SJSA1 (cell line): ENCODE results near the gene CSNK1G1. TPM values are rescaled to one million over a fixed set of nuclear protein-coding genes. Genes with fewer than 3 reads are reported as not detected.
A peak's percentile ranks its signal among the peaks of the same experiment; 100 is the strongest.
"Not testable (repeated sequence)": the region's sequence is repeated elsewhere in the genome, so short reads cannot be mapped to it uniquely, and the experiment has no call there.

ENCODE experiments used
- DNase-seq, 2 experiments: peaks; one replicate each; pipeline ENCODE4 v3.0.0-alpha.2; 2015 to 2020; ENCODE audit warnings: low spot score in 2 of 2, low read depth in 1 of 2
- H3K27ac ChIP-seq: fragments of 250-450 bp; sonication (Bioruptor Pico); 2 replicates; pipeline ENCODE4 v1.5.1; 2020; ENCODE audit warnings: mild to moderate bottlenecking, moderate library complexity
- H3K27me3 ChIP-seq: fragments of 250-450 bp; sonication (Bioruptor Pico); replicated peaks from 2 replicates; pipeline ENCODE4 v1.5.1; 2020; ENCODE audit warnings: mild to moderate bottlenecking, moderate library complexity
- H3K36me3 ChIP-seq: fragments of 250-450 bp; sonication (Bioruptor Pico); 2 replicates; pipeline ENCODE4 v1.5.1; 2020; ENCODE audit warnings: mild to moderate bottlenecking
- H3K4me1 ChIP-seq: fragments of 250-450 bp; sonication (Bioruptor Pico); replicated peaks from 2 replicates; pipeline ENCODE4 v1.6.1; 2021; ENCODE audit warnings: mild to moderate bottlenecking
- H3K4me3 ChIP-seq: fragments of 250-450 bp; sonication (Bioruptor Pico); 2 replicates; pipeline ENCODE4 v1.5.1; 2020; ENCODE audit warnings: mild to moderate bottlenecking
- H3K9me3 ChIP-seq: fragments of 250-450 bp; sonication (Bioruptor Pico); replicated peaks from 2 replicates; pipeline ENCODE4 v1.5.1; 2020; ENCODE audit warnings: mild to moderate bottlenecking
- total RNA-seq: library from RNA; depleted of rRNA; stranded (reverse); fragments of >200 nt; shearing (Covaris generic); gene quantifications from 2 replicates; pipeline ENCODE4 v1.2.3, GENCODE V29; 2014

Gene CSNK1G1
- total RNA-seq, 1 experiment from 2014 or later: 14.2 TPM

DNA sequence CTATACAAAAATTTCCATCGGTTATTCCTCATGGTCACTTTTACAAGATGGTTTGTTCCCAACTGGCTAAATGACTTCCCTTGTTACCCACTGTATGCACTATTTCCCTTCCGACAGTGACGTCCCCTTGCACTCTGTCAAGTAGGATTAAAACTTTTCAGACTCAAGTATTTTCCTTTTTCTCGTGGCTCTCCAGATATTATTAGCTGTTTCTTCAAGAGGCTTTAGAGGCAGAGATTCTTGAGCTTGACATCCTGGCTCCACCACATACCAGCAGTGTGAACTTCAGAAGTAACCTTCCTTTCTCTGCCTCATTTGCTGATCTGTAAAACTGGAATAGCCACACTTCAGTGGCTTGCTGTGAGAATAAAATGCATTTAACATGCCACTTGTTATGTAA, 14.0 kb downstream of the CSNK1G1 start:
- H3K27me3 ChIP-seq: no peaks in the 10 kb centered on the region
- no peak for DNase-seq
- peaks cover 3% of the 10 kb centered on the region for H3K36me3 ChIP-seq
- peaks cover 17% of the 10 kb centered on the region for H3K4me1 ChIP-seq
- H3K4me3 ChIP-seq: no peak overlapping the region
- no peaks in the 10 kb centered on the region for H3K9me3 ChIP-seq
- H3K27ac ChIP-seq: no peak overlapping the region

DNA sequence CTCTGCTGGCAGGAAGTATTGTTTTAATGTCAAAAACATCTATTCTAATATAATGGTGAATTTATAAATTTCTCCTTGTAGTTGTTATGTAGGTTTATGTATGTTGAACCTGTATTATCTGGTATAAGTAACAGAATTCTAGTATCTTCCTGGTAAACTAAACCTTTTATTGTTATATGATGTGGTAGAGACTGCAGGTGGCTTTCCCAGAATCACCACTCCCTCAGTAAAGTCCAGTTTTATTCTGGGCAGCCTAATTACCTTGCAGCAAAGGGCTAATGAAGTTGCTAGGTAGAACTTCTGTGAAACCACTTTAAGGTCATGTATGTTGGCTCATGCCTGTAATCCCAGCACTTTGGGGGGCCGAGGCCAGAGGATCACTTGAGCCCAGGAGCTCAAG, 15.6 kb downstream of the CSNK1G1 start:
- H3K27me3 ChIP-seq: no peaks in the 10 kb centered on the region
- H3K9me3 ChIP-seq: no peaks in the 10 kb centered on the region
- H3K36me3 ChIP-seq: peaks cover 3% of the 10 kb centered on the region
- no peak for DNase-seq
- H3K27ac ChIP-seq: no peak overlapping the region
- H3K4me3 ChIP-seq: no peak overlapping the region
- H3K4me1 ChIP-seq: peaks cover 17% of the 10 kb centered on the region

DNA sequence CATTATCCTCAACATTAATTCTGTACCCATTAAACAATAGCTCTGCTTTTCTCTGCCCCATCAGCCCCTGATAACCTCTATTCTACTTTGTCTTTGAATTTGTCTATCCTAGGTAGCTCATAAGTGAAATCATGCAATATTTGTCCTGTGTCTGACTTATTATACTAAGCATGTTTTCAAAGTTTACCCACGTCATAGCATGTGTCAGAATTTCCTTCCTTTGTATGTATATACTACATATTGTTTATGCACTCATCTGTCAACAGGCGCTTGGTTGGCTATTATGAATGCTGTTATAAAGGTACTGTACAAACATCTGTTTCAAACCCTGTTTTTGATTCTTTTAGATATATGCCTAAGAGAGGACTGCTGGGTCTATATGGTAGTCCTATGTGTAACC, 18.2 kb downstream of the CSNK1G1 start:
- no peak for DNase-seq
- Histone ChIP-seq H3K9me3 (no peaks in the 10 kb centered on the region), H3K4me3 (no peak overlapping the region), H3K36me3 (peaks cover 3% of the 10 kb centered on the region), H3K4me1 (no peaks in the 10 kb centered on the region; the same call in 1 of the 2 replicates), H3K27ac (no peak overlapping the region), H3K27me3 (no peaks in the 10 kb centered on the region)

DNA sequence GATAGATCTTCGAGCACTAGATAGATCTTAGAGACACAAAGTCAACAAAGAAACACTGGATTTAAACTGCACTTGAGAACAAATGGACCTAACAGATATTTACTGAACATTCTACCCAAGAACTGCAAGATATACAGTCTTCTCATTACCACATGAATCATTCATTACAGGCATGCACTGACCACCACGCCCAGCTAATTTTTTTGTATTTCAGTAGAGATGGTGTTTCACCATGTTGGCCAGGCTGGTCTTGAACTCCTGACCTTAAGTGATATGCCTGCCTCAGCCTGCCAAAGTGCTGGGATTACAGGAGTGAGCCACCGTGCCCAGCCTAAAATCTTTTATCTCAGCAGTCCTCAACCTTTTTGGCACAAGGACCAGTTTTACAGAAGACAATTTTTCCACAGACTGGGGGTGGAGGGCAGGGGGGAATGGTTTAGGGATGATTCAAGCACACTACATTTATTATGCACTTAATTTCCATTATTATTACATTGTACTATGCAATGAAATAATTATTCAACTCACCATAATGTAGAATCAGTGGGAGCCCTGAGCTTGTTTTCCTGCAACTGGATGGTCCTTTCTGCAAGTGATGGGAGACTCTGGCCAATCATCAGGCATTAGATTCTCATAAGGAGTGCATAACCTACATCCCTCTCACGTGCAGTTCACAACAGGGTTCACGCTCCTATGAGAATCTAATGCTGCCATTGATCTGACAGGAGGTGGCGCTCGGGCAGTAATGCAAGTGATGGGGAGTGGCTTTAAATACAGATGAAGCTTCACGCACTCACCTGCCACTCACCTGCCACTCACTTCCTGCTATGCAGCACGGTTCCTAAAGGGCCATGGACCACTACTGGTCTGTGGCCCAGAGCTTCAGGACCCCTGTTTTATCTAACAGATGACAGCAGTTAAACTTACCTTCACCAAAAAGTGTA, 21.7 kb downstream of the CSNK1G1 start:
- Histone ChIP-seq H3K27ac (no peak overlapping the region), H3K9me3 (no peaks in the 10 kb centered on the region), H3K4me3 (no peak overlapping the region), H3K36me3 (no peaks in the 10 kb centered on the region; the same call in 1 of the 2 replicates), H3K4me1 (no peaks in the 10 kb centered on the region), H3K27me3 (no peaks in the 10 kb centered on the region)
- DNase-seq: no peak

DNA sequence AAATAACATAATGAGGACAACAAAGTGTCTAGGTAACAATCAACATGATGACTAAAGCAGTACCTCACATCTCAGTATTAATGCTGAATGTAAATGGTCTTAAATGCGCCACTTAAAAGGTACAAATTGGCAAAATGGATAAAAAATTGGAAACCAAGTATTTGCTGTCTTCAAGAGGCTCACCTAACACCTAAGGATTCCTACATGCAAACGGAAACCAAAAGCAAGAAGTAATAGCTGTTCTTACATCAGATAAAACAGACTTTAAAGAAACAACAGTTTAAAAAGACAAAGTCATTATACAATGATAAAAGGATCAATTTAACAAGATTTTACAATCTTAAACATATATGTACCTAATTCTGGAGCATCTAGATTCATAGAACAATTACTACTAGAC, 22.5 kb downstream of the CSNK1G1 start:
- DNase-seq: no peak
- H3K4me3 ChIP-seq: no peak overlapping the region
- H3K27ac ChIP-seq: no peak overlapping the region
- no peaks in the 10 kb centered on the region for H3K9me3 ChIP-seq
- no peaks in the 10 kb centered on the region for H3K4me1 ChIP-seq
- H3K36me3 ChIP-seq: no peaks in the 10 kb centered on the region; the same call in 1 of the 2 replicates
- no peaks in the 10 kb centered on the region for H3K27me3 ChIP-seq

DNA sequence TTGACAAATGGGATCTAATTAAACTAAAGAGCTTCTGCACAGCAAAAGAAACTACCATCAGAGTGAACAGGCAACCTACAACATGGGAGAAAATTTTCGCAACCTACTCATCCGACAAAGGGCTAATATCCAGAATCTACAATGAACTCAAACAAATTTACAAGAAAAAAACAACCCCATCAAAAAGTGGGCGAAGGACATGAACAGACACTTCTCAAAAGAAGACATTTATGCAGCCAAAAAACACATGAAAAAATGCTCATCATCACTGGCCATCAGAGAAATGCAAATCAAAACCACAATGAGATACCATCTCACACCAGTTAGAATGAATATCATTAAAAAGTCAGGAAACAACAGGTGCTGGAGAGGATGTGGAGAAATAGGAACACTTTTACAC, 24.3 kb downstream of the CSNK1G1 start:
- DNase-seq, H3K4me3 ChIP-seq, H3K27ac ChIP-seq, H3K4me1 ChIP-seq, H3K36me3 ChIP-seq, H3K9me3 ChIP-seq, H3K27me3 ChIP-seq: not testable (repeated sequence)

DNA sequence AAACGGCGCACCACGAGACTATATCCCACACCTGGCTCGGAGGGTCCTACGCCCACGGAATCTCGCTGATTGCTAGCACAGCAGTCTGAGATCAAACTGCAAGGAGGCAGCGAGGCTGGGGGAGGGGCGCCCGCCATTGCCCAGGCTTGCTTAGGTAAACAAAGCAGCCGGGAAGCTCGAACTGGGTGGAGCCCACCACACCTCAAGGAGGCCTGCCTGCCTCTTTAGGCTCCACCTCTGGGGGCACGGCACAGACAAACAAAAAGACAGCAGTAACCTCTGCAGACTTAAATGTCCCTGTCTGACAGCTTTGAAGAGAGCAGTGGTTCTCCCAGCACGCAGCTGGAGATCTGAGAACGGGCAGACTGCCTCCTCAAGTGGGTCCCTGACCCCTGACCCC, 29.0 kb downstream of the CSNK1G1 start:
- not testable (repeated sequence) for H3K9me3 ChIP-seq, H3K36me3 ChIP-seq, H3K4me3 ChIP-seq, H3K27ac ChIP-seq, DNase-seq, H3K27me3 ChIP-seq, H3K4me1 ChIP-seq

DNA sequence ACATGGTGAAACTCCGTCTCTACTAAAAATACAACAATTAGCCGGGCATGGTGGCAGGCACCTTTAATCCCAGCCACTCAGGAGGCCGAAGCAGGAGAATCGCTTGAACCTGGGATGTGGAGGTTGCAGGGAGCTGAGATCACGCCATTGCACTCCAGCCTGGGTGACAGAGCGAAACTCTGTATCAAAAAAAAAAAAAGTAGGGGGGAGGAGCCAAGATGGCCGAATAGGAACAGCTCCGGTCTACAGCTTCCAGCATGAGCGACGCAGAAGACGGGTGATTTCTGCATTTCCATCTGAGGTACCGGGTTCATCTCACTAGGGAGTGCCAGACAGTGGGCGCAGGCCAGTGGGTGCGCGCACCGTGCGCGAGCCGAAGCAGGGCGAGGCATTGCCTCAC, 29.5 kb downstream of the CSNK1G1 start:
- not testable (repeated sequence) for H3K4me1 ChIP-seq, H3K9me3 ChIP-seq, H3K36me3 ChIP-seq, H3K4me3 ChIP-seq, H3K27me3 ChIP-seq, DNase-seq, H3K27ac ChIP-seq

DNA sequence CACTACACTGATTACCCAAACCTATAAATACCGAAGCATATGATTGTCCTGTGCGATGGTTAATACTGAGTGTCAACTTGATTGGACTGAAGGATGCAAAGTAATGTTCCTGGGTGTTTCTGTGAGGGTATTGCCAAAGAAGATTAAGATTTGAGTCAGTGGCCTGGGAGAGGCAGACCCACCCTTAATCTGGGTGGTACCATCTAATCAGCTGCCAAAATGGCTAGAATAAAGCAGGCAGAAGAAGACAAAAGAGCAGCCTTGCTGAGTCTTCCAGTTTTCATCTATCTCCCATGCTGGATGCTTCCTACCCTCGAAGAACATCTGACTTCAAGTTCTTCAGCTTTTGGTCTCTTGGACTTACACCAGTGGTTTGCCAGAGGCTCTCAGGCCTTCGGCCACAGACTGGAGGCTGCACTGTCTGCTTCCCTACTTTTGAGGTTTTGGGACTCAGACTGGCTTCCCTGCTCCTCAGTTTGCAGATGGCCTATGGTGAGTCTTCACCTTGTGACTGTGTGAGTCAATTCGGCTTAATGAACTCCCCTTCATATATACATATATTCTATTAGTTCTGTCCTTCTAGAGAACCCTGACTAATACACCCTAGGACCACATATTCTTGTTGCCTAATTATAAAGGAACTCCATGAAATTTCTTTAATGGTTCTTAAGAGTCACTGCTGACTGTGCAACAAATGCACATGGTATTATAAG, 31.7 kb downstream of the CSNK1G1 start:
- no peak for DNase-seq
- no peaks in the 10 kb centered on the region for H3K4me1 ChIP-seq
- H3K27me3 ChIP-seq: no peaks in the 10 kb centered on the region
- H3K4me3 ChIP-seq: no peak overlapping the region
- no peaks in the 10 kb centered on the region for H3K9me3 ChIP-seq
- H3K27ac ChIP-seq: no peak overlapping the region
- no peaks in the 10 kb centered on the region for H3K36me3 ChIP-seq

DNA sequence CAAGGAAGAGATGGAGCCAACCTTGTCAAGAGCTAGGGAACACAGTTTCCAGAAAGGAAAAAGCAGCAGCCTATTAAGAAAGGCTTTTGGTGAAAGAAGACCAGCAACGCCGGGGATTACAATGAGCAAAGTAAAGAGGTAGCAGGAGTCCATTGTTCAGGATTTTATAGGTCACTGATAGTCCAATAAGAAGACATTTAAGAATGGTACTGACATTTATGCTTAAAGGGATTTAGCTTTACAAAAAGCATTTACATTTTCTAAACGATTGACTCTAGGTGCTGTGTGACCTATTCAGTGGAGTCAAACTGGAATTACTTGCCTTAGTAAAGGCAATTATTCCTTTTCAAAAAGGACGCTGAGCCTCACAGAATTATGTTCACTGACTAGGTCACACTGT, 40.8 kb downstream of the CSNK1G1 start:
- Histone ChIP-seq H3K36me3 (no peaks in the 10 kb centered on the region), H3K27ac (0 out of 2 replicates have a peak overlapping the region, but pooled peaks have one; percentile 0), H3K4me1 (no peaks in the 10 kb centered on the region), H3K4me3 (no peak overlapping the region), H3K9me3 (no peaks in the 10 kb centered on the region), H3K27me3 (no peaks in the 10 kb centered on the region)
- no peak for DNase-seq

DNA sequence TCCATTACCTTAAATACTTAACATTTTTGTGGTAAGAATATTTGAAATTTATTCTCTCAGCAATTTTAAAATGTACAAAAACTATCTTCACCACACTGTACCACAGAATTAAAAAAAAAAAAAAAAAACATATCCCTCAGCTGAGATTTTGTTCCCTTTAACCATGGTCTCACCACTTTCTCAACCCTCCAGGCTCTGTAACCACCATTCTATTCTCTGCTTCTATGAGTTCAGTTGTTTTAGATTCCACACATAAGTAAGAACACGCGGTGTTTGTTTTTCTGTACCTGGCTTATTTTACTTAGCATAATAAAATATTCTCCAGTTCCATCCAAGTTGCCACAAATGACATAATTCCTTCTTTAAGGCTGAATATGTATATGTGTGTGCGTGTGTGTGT, 41.5 kb downstream of the CSNK1G1 start:
- H3K9me3 ChIP-seq: no peaks in the 10 kb centered on the region
- no peak overlapping the region for H3K4me3 ChIP-seq
- no peaks in the 10 kb centered on the region for H3K4me1 ChIP-seq
- H3K36me3 ChIP-seq: no peaks in the 10 kb centered on the region
- H3K27ac ChIP-seq: no peak overlapping the region
- DNase-seq: peak in 1 of 2 experiments; percentile 21
- H3K27me3 ChIP-seq: no peaks in the 10 kb centered on the region

DNA sequence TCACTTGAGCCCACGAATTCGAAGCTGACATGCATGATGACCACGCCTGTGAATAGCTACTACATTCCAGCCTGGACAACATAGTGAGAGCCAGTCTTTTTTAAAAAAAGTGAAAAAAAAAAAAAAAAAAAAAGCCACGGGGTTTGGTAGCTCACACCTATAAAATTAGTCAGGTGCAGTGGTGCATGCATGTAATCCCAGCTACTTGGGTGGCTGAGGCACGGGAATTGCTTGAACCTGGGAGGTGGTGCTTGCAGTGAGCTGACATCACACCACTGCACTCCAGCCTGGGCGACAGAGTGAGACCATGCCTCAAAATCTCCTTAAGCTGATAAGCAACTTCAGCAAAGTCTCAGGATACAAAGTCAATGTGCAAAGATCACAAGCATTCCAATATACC, 44.4 kb downstream of the CSNK1G1 start:
- Histone ChIP-seq H3K9me3 (no peaks in the 10 kb centered on the region), H3K4me1 (no peaks in the 10 kb centered on the region), H3K4me3 (no peak overlapping the region), H3K36me3 (no peaks in the 10 kb centered on the region), H3K27ac (no peak overlapping the region), H3K27me3 (no peaks in the 10 kb centered on the region)
- DNase-seq: no peak

DNA sequence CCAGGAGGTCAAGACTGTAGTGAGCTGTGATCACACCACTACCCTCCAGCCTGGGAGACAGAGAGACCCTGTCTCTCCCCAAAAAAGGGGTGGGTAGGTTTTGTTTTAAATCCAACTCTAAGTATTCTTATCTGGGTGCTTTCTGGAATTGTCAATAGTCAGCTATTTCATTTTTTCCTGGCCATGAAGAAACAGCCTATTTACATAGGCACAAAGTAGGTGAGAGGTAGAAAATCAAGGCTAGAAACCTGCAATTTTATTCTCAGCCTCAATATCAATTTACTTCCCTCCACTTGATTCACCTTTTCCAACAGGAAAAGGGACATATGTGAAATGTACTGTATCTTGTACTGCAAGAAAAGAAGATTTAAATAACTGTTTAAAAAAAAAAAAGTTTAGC, 45.9 kb downstream of the CSNK1G1 start:
- no peak for DNase-seq
- H3K9me3 ChIP-seq: no peaks in the 10 kb centered on the region
- H3K27me3 ChIP-seq: no peaks in the 10 kb centered on the region
- H3K4me3 ChIP-seq: no peak overlapping the region
- H3K27ac ChIP-seq: no peak overlapping the region
- no peaks in the 10 kb centered on the region for H3K4me1 ChIP-seq
- no peaks in the 10 kb centered on the region for H3K36me3 ChIP-seq

DNA sequence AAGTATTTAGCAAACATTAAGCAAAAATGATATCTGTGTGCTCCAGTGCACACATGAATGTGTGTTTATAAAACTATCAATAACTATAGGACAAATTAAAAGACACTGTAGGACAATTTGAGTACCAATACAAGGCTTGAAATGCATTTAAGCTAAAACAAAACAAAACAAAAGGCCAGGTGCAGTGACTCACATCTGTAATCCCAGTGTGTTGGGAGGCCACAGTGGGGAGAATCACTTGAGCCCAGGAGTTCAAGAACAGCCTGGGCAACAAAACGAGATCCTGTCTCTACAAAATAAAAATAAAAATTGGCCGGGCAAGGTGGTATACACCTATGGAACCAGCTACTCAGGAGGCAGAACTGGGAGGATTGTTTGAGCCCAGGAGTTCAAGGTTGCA, 50.7 kb downstream of the CSNK1G1 start:
- Histone ChIP-seq H3K4me3 (no peak overlapping the region), H3K36me3 (peaks cover 2% of the 10 kb centered on the region; the same call in 1 of the 2 replicates), H3K9me3 (no peaks in the 10 kb centered on the region), H3K27me3 (no peaks in the 10 kb centered on the region), H3K27ac (no peak overlapping the region), H3K4me1 (no peaks in the 10 kb centered on the region)
- DNase-seq: no peak
